Omental fat pad (tissue), 4 donors: ENCODE measurements around the gene FIBP. TPM values are rescaled to one million over a fixed set of nuclear protein-coding genes. Genes with fewer than 3 reads are reported as not detected.

ENCODE experiments used
- ATAC-seq: fragments of 150-250 bp; one replicate; pipeline ENCODE4 v1.9.1; 2016; ENCODE audit warnings: mild to moderate bottlenecking, moderate library complexity; ENCODE audit not compliant: low FRiP score
- DNase-seq: peaks from one replicate; pipeline ENCODE4 v3.0.0-alpha.2; 2019; ENCODE audit warnings: low spot score
- total RNA-seq, 4 donors: library from RNA; depleted of rRNA; stranded (reverse); fragments of >200 nt; gene quantifications; one replicate each; pipeline ENCODE4 v1.1.0, GENCODE V29; 2016
- TF ChIP-seq, protein P1 (sequence below), 3 donors: fragments of 450-650 bp; IDR thresholded peaks; one replicate each; pipeline ENCODE4 v1.5.1; 2016 to 2017; ENCODE audit warnings: antibody characterized with exemption in 3 of 3, mild to moderate bottlenecking in 3 of 3, moderate library complexity in 2 of 3

FIBP gene
- total RNA-seq, 4 donors from 2014 or later: 48.8 to 66.4 (median 54.6) TPM

- DNase-seq: no peak
Measured at GRCh38 chr11:65870307-65870658, 18.0 kb downstream of the FIBP start.

DNA sequence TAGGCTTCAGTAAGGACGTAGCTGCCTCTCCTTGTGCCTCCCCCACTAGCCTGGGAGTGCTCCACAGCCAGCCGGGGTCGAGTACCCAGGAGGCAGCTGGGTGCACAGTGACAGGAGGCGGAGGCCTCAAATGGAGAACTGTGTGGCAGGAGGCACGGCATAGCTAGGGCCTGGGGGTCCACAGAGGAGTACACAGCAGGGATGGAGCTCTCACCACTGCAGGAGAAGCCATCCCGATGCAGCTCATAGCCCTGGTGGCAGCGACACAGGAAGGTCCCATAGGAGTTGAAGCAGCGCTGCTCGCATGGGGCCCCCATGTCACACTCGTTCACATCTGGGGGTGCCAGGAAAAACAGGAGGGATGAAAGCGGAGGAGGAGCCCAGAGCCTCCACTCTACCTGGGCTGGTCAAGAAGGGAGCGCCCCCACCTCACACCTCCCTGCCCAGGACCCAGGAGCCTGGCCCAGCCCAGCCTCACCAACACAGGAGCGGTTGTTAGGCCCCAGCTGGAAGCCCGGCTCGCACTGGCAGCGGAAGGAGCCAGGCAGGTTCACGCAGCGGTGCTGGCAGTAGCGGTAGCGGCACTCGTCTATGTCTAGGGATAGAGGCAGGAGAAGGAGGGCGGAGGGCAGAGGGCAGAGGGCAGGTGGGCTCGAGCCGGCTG lies 18.5 kb downstream of the FIBP start:
- ATAC-seq (no peak), DNase-seq (no peak)
- TF ChIP-seq, protein P1, sequence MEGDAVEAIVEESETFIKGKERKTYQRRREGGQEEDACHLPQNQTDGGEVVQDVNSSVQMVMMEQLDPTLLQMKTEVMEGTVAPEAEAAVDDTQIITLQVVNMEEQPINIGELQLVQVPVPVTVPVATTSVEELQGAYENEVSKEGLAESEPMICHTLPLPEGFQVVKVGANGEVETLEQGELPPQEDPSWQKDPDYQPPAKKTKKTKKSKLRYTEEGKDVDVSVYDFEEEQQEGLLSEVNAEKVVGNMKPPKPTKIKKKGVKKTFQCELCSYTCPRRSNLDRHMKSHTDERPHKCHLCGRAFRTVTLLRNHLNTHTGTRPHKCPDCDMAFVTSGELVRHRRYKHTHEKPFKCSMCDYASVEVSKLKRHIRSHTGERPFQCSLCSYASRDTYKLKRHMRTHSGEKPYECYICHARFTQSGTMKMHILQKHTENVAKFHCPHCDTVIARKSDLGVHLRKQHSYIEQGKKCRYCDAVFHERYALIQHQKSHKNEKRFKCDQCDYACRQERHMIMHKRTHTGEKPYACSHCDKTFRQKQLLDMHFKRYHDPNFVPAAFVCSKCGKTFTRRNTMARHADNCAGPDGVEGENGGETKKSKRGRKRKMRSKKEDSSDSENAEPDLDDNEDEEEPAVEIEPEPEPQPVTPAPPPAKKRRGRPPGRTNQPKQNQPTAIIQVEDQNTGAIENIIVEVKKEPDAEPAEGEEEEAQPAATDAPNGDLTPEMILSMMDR (IDR thresholded peaks at IDR 0.05): no peak

More at GRCh38 chr11:65870307-65870658, 18.0 kb downstream of the FIBP start:
- no peak for ATAC-seq
- TF ChIP-seq, protein P1 (IDR thresholded peaks at IDR 0.05): no peak

- DNase-seq (no peak), ATAC-seq (no peak)
- TF ChIP-seq, protein P1 (IDR thresholded peaks at IDR 0.05): no peak
Measured at GRCh38 chr11:65868907-65869306, 19.4 kb downstream of the FIBP start.

GRCh38 chr11:65868076-65868667 lies 20.1 kb downstream of the FIBP start:
- TF ChIP-seq, protein P1 (IDR thresholded peaks at IDR 0.05): no peak
- DNase-seq (no peak), ATAC-seq (no peak)

- TF ChIP-seq, protein P1 (IDR thresholded peaks at IDR 0.05): no peak
- no peak for DNase-seq
- ATAC-seq: no peak
Measured at GRCh38 chr11:65867284-65868071, 20.8 kb downstream of the FIBP start.

- TF ChIP-seq, protein P1 (IDR thresholded peaks at IDR 0.05): no peak
- no peak for ATAC-seq
Measured at GRCh38 chr11:65866509-65867283, 21.6 kb downstream of the FIBP start.

More at GRCh38 chr11:65866509-65867283, 21.6 kb downstream of the FIBP start:
- DNase-seq: no peak
